H1 (cell line): Measurements from ENCODE around the gene CHMP6. TPM values are rescaled to one million over a fixed set of nuclear protein-coding genes. Genes with fewer than 3 reads are reported as not detected.

Experiments
- CTCF ChIA-PET: fragments of 300-600 bp; sonication (Branson Sonifier 250); formaldehyde crosslinking; loops from one replicate; lab custom pipeline; 2021; ENCODE audit not compliant: partially characterized antibody; lab: Charles Lee
- POLR2A ChIA-PET: fragments of 300-600 bp; sonication (Branson Sonifier 250); formaldehyde crosslinking; loops from one replicate; lab custom pipeline; 2021; ENCODE audit warnings: inconsistent platforms; ENCODE audit not compliant: partially characterized antibody; lab: Charles Lee
- DNase-seq, 2 experiments: peaks; one replicate each; pipeline versions ENCODE4 v3.0.0 to v3.0.0-alpha.2; 2010 to 2022; ENCODE audit warnings: low spot score in 2 of 2, low read depth in 1 of 2, mixed read lengths in 1 of 2
- FAIRE-seq: peaks from 2 replicates; lab custom pipeline; 2011; peaks lifted over from hg19 to GRCh38; lab: Jason Lieb, UNC
- H2AFZ ChIP-seq: 2 replicates; pipeline ENCODE4 v1.8.1; 2012; ENCODE audit warnings: low read length, inconsistent platforms
- H2AK5ac ChIP-seq: 2 replicates; pipeline ENCODE4 v1.6.1; 2013; ENCODE audit warnings: low read depth, low read length
- H2BK120ac ChIP-seq: replicated peaks from 2 replicates; pipeline ENCODE3; 2013; ENCODE audit warnings: low read depth, low read length, inconsistent platforms
- H2BK12ac ChIP-seq: 2 replicates; pipeline ENCODE4 v1.6.1; 2013; ENCODE audit warnings: low read depth, low read length
- H2BK15ac ChIP-seq: 2 replicates; pipeline ENCODE4 v1.6.1; 2013; ENCODE audit warnings: low read length
- H2BK20ac ChIP-seq: 2 replicates; pipeline ENCODE4 v1.6.1; 2013; ENCODE audit warnings: low read length
- H2BK5ac ChIP-seq: 2 replicates; pipeline ENCODE4 v1.6.1; 2013; ENCODE audit warnings: low read depth, low read length
- H3K14ac ChIP-seq: 2 replicates; pipeline ENCODE4 v1.6.1; 2013; ENCODE audit warnings: inconsistent platforms; ENCODE audit not compliant: insufficient read length
- H3K18ac ChIP-seq: 2 replicates; pipeline ENCODE4 v1.6.1; 2013; ENCODE audit warnings: low read length; ENCODE audit errors: extremely low read depth
- H3K23ac ChIP-seq: 2 replicates; pipeline ENCODE4 v1.6.1; 2013; ENCODE audit warnings: inconsistent platforms; ENCODE audit not compliant: insufficient read length
- H3K23me2 ChIP-seq: 2 replicates; pipeline ENCODE4 v1.6.1; 2013; ENCODE audit warnings: low read depth, low read length
- H3K27ac ChIP-seq: 2 replicates; pipeline ENCODE4 v1.6.1; 2011; ENCODE audit warnings: low read depth, low read length, inconsistent platforms
- H3K27me3 ChIP-seq, 4 experiments: replicated peaks in 1 of 4; 1 replicate in 1 of 4; 2 replicates in 3 of 4; pipeline versions ENCODE4 v1.6.1 to v1.8.1; 2011 to 2013; ENCODE audit warnings: low read length in 3 of 4, mild to moderate bottlenecking in 3 of 4, inconsistent platforms in 2 of 4, mixed read lengths in 2 of 4, moderate library complexity in 1 of 4; ENCODE audit not compliant: control insufficient read depth in 3 of 4, insufficient read depth in 3 of 4; ENCODE audit errors: extremely low read depth in 1 of 4
- H3K36me3 ChIP-seq, 4 experiments: 2 replicates each; pipeline versions ENCODE4 v1.6.1 to v1.8.1; 2011 to 2013; ENCODE audit warnings: mild to moderate bottlenecking in 4 of 4, low read length in 3 of 4, moderate library complexity in 2 of 4, control low read depth in 1 of 4, inconsistent platforms in 1 of 4; ENCODE audit not compliant: insufficient read depth in 4 of 4, control insufficient read depth in 2 of 4
- H3K4ac ChIP-seq: replicated peaks from 2 replicates; pipeline ENCODE3; 2013; ENCODE audit warnings: low read length, low read depth, mixed read lengths, inconsistent platforms; ENCODE audit not compliant: insufficient read length
- H3K4me1 ChIP-seq, 4 experiments: replicated peaks in 1 of 4; 1 replicate in 1 of 4; 2 replicates in 3 of 4; pipeline versions ENCODE4 v1.6.1 to v1.8.1; 2011 to 2013; ENCODE audit warnings: low read length in 3 of 4, inconsistent platforms in 2 of 4, mixed read lengths in 1 of 4; ENCODE audit not compliant: insufficient read depth in 4 of 4, control insufficient read depth in 3 of 4
- H3K4me2 ChIP-seq, 2 experiments: 2 replicates each; pipeline versions ENCODE4 v1.6.1 to v1.8.1; 2011 to 2013; ENCODE audit warnings: low read depth in 2 of 2, low read length in 2 of 2, control low read depth in 1 of 2, inconsistent platforms in 1 of 2, mild to moderate bottlenecking in 1 of 2; ENCODE audit not compliant: insufficient read depth in 1 of 2
- H3K4me3 ChIP-seq, 4 experiments: fragments of 200-600, 300-600 bp in 1 of 4; sonication (generic), shearing (Covaris generic), sonication (Bioruptor Twin) in 1 of 4; 2 replicates each; pipeline versions ENCODE4 v1.5.1 to v1.8.1; 2011 to 2016; ENCODE audit warnings: low read length in 4 of 4, low read depth in 3 of 4, control low read depth in 2 of 4, inconsistent platforms in 2 of 4, mild to moderate bottlenecking in 2 of 4, mixed read lengths in 1 of 4, moderate library complexity in 1 of 4; ENCODE audit not compliant: insufficient read depth in 2 of 4; ENCODE audit errors: extremely low read depth in 1 of 4
- H3K56ac ChIP-seq: replicated peaks from 2 replicates; pipeline ENCODE3; 2013; ENCODE audit warnings: low read depth, mild to moderate bottlenecking, mixed read lengths, low read length, inconsistent platforms; ENCODE audit not compliant: insufficient read length
- H3K79me1 ChIP-seq: 2 replicates; pipeline ENCODE4 v1.6.1; 2013; ENCODE audit warnings: low read depth, low read length, control low read depth
- H3K79me2 ChIP-seq, 2 experiments: 2 replicates each; pipeline versions ENCODE4 v1.6.1 to v1.8.1; 2012 to 2013; ENCODE audit warnings: low read length in 2 of 2, mild to moderate bottlenecking in 2 of 2, inconsistent platforms in 1 of 2; ENCODE audit not compliant: insufficient read depth in 2 of 2, control insufficient read depth in 1 of 2
- H3K9ac ChIP-seq, 4 experiments: replicated peaks in 1 of 4; 1 replicate in 1 of 4; 2 replicates in 3 of 4; pipeline versions ENCODE4 v1.6.1 to v1.8.1; 2011 to 2013; ENCODE audit warnings: low read depth in 3 of 4, low read length in 3 of 4, control low read depth in 2 of 4, mild to moderate bottlenecking in 2 of 4, moderate library complexity in 2 of 4, inconsistent platforms in 1 of 4; ENCODE audit errors: extremely low read depth in 1 of 4
- H3K9me3 ChIP-seq, 2 experiments: 2 replicates each; pipeline versions ENCODE4 v1.6.1 to v1.8.1; 2012 to 2013; ENCODE audit warnings: mild to moderate bottlenecking in 2 of 2, moderate library complexity in 2 of 2, control low read depth in 1 of 2, inconsistent platforms in 1 of 2, low read depth in 1 of 2, low read length in 1 of 2, mixed read lengths in 1 of 2; ENCODE audit not compliant: insufficient read depth in 2 of 2
- H4K20me1 ChIP-seq, 2 experiments: replicated peaks in 1 of 2; 2 replicates each; pipeline versions ENCODE3 to v1.8.1; 2011 to 2013; ENCODE audit warnings: inconsistent platforms in 2 of 2, low read length in 2 of 2, mild to moderate bottlenecking in 1 of 2; ENCODE audit not compliant: insufficient read depth in 2 of 2, control insufficient read depth in 1 of 2
- H4K5ac ChIP-seq: 2 replicates; pipeline ENCODE4 v1.6.1; 2013; ENCODE audit warnings: low read length, low read depth, mixed read lengths, inconsistent platforms; ENCODE audit not compliant: insufficient read length
- H4K8ac ChIP-seq: 2 replicates; pipeline ENCODE4 v1.8.0; 2013; ENCODE audit warnings: mild to moderate bottlenecking, moderate library complexity, low read length, inconsistent platforms; ENCODE audit not compliant: insufficient read depth; ENCODE audit errors: extremely low read depth
- H4K91ac ChIP-seq: replicated peaks from 2 replicates; pipeline ENCODE3; 2013; ENCODE audit warnings: low read length, mixed read lengths, inconsistent platforms; ENCODE audit not compliant: insufficient read length
- ASH2L ChIP-seq: fragments of 200-600, 300-600 bp; sonication (generic); IDR thresholded peaks from one replicate; pipeline ENCODE4 v1.7.1; 2017; ENCODE audit warnings: low read length
- USF2 ChIP-seq: IDR thresholded peaks from 2 replicates; pipeline ENCODE4 v1.6.1; 2011; ENCODE audit warnings: low read length, improper control_type of control experiment
- WGBS, 2 experiments: shearing (Covaris generic) in 1 of 2; methylation state at CpG; one replicate each; pipeline versions ENCODE4 v1.1.6 to v1.1.7; 2013 to 2015; ENCODE audit warnings: low lambda C conversion rate in 2 of 2, mixed read lengths in 2 of 2, inconsistent platforms in 1 of 2, low coverage in 1 of 2, missing lambda C conversion rate in 1 of 2; ENCODE audit not compliant: insufficient replicate concordance in 2 of 2, insufficient coverage in 1 of 2, insufficient read length in 1 of 2; ENCODE audit errors: extremely low coverage in 1 of 2, missing lambda C conversion rate in 1 of 2; 5-methylcytosine and 5-hydroxymethylcytosine counted together
- polyA plus RNA-seq, 7 experiments: library from polyadenylated mRNA; depleted of rRNA in 3 of 7; stranded (reverse) in 5 of 7; unstranded in 2 of 7; fragments of >200 nt in 5 of 7; fragments of 200-250 nt in 2 of 7; gene quantifications; 1 replicate in 5 of 7; 2 replicates in 1 of 7; 4 replicates in 1 of 7; pipeline versions ENCODE4 v1.2.1 to v1.2.3, GENCODE V29; 2011 to 2013; ENCODE audit warnings: missing spikeins in 2 of 7, mixed read lengths in 2 of 7
- total RNA-seq: library from RNA; stranded (reverse); fragmentation: NEBNext Ultra II Directional; extraction: Animal tissue kit (Norgen Biotek cat#: 25700); gene quantifications from 2 replicates; pipeline ENCODE4 v1.2.1, GENCODE V29; 2021

Gene CHMP6
- total and polyA plus RNA-seq, 2 of the 8 experiments (the other 6 are each of a cell fraction or from before 2014, with no cell fraction given): 15.7 to 24.3 TPM

DNA sequence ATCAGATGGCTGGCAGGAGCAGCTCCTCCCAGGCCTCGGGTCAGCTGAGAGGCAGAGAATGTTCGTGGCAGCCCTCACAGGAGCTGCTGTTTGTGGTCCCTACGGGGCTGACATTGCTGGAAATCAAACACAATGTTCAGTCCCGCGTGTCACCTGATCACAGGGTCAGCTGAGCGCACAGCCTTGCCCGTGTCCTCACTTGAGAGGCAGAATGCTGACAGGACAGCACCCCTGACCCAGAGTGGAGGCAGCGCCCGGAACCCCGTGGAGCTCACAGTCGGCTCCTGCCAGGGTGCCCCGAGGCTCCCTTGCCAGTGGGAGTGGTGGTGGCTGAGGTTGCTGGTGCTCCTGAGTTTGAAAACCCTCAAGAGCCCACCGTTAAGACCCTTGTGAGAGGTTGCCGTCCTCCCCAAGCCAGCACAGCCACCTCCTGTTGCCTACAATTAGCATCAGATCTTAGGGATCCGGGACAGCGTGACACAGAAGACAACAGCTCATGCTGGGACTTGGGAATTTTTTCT lies 3.6 kb upstream of the CHMP6 start:
- ChIA-PET CTCF (interaction anchor here (0.7 to 2.0 kb wide), 14 partner anchors 9 to 598 kb away, joined by 3 to 9 read pairs (median 3); no protein-coding TSS in a partner anchor), POLR2A (interaction anchor here (0.7 to 1.7 kb wide), 3 partner anchors 14 to 1748 kb away, joined by 3 to 6 read pairs (median 3); no protein-coding TSS in a partner anchor)
- Histone ChIP-seq H3K4me2 (no peak overlapping the region), H2BK12ac (0 out of 2 replicates have a peak overlapping the region, but pooled peaks have one; percentile 18), H3K27me3 (peaks cover 0 to 7% (median 3%) of the 10 kb centered on the region in 4 experiments; a peak in 5 of 7 replicates), H2AK5ac (no peak overlapping the region), H2AFZ (no peak overlapping the region), H3K4me1 (peaks cover 0 to 5% (median 3%) of the 10 kb centered on the region in 4 experiments; a peak in 5 of 7 replicates), H3K4ac (no peak overlapping the region), H3K36me3 (no peaks in the 10 kb centered on the region), H3K23me2 (peaks cover 5% of the 10 kb centered on the region; the same call in 1 of the 2 replicates), H3K27ac (no peak overlapping the region), H3K9me3 (no peaks in the 10 kb centered on the region), H2BK15ac (no peak overlapping the region), H3K56ac (no peak overlapping the region), H3K18ac (no peak overlapping the region), H3K79me2 (no peaks in the 10 kb centered on the region), H4K20me1 (peaks cover 0 to 1% of the 10 kb centered on the region in 2 experiments), H2BK20ac (no peak overlapping the region), H3K14ac (no peak overlapping the region), H3K23ac (no peak overlapping the region), H4K8ac (no peak overlapping the region), H4K91ac (no peak overlapping the region), H3K4me3 (no peak overlapping the region), H4K5ac (no peak overlapping the region), H3K79me1 (peaks cover 3% of the 10 kb centered on the region; the same call in 1 of the 2 replicates), H2BK5ac (no peak overlapping the region), H2BK120ac (no peak overlapping the region), H3K9ac (no peak overlapping the region)
- DNase-seq (no peak), FAIRE-seq (no peak)
- 0 out of 2 replicates have a peak, but pooled peaks have one; percentile 25 for TF ChIP-seq USF2
- no peak for TF ChIP-seq ASH2L
- WGBS, 2 experiments: 83% methylated on average over 14 of the region's 16 CpGs; no CpG with 5 or more reads in 1 of the 2 experiments
